Activated CD4-positive, CD25-positive, alpha-beta regulatory T cell treated with anti-CD3 and anti-CD28 coated beads, Interleukin-2, amount 50 U/mL, for 72 hours (primary cell): ENCODE measurements around the gene PRUNE1.

Source experiments
- DNase-seq: peaks from one replicate; pipeline ENCODE4 v3.0.0; 2021

Gene PRUNE1

DNA sequence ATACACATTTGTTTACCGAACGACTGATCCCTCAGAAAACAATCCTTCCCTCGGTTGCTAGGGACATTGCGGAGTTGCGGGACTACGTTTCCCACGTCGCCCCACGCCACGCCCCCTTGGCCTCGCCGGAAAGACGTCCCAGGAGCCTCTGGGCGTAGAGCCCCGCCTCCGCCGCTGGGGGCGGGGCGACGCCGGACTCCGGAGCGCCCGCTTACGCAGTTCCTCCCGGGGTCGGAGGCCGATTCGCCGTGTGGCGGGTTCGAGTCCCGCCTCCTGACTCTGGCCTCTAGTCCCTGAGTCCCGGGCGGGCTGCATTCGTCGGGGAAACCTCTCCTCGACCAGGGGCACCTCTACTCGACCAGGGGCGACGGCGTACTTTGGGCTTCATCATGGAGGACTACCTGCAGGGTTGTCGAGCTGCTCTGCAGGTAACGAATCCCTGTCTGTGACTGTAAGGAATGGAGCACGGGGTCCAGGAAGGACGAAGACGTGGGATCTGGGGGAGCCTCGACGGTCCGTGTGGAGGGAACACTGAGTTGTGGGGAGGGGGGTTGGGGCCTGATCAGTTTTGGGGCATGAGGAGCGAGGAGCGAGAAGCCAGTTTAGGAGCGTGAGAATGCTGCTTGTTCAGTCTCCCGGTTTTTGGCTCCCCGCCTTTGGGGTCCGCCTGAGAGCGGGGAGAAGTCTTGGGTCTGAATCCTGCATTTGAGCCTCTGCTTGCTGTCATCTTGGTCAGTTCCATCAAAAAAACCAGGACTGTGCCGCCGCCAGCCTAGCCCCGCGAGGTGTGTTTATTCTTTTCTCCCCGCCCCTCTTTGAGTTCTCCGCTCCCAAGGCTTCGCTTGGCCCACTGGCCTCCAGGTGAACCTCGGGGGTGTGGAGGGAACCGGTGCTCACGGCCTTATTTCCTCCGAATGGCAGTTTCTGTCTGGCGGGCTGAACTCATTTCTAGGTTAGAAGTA lies at the start of gene PRUNE1:
Gene PRUNE1 (plus strand): TSS at position 206 of the 962 bp plus-strand sequence. CDS start 184 bp downstream, at position 390.
- peak; percentile 95 for DNase-seq

DNA sequence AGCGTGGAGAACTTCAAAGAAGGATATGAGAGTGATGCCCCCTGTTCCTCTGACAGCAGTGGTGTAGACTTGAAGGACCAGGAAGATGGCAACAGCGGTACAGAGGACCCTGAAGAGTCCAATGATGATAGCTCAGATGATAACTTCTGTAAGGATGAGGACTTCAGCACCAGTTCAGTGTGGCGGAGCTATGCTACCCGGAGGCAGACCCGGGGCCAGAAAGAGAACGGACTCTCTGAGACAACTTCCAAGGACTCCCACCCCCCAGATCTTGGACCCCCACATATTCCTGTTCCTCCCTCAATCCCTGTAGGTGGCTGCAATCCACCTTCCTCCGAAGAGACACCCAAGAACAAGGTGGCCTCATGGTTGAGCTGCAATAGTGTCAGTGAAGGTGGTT lies 47.6 kb upstream of the PRUNE1 start:
- peak; percentile 9 for DNase-seq

- DNase-seq = no peak
Observed at GRCh38 chr1:150961756-150962155, 46.5 kb upstream of the PRUNE1 start.

DNA sequence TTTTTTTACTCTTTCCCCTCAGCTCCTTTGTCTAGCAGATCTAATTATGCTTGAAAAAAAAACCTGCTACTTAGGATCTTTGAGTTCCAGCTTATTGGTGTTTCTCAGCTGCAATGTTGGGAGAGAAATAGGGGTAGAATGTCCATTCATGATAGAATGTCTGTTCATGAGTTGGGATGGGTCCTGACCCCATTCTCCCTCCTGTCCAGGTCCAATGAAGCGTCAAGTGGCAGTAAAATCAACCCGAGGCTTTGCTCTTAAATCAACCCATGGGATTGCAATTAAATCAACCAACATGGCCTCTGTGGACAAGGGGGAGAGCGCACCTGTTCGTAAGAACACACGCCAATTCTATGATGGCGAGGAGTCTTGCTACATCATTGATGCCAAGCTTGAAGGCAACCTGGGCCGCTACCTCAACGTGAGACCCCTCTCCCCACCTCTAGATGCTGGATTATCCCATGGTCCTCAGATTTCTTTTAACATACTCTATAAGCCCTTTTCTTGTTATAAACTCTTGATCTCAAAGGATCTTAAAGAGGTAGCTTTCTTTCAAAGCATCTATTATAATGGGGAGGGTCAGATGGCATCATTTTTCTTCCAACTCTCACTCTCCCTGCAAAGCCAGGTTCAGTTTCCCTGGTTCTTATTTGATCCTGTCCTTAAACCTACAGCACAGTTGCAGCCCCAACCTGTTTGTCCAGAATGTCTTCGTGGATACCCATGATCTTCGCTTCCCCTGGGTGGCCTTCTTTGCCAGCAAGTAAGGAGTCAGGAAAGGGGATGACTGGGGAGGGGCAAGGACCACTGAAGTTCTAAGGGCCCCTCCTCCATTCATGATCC lies 44.7 kb upstream of the PRUNE1 start:
- DNase-seq = no peak

- no peak for DNase-seq
Observed at GRCh38 chr1:150964164-150964489, 44.1 kb upstream of the PRUNE1 start.

DNA sequence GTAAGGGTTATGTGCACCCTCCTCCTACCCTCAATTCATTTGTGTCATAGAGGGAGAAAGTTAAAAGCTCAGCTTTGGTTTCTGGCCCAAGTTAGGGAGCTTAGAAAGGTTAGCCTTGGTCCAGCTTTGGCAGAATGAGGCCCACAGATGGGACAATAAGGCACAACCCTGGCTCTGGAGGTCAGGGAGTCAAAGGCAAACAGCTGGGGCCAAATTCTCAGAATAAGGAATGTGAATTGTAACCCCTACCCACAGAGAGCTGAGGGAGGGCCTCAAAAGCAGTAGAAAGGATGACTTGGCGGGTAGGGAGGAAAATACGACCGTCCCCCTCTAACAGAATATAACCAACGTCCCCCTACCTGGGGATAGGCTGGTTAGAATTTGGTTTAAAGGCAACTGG lies 42.6 kb upstream of the PRUNE1 start:
- DNase-seq = no peak

DNA sequence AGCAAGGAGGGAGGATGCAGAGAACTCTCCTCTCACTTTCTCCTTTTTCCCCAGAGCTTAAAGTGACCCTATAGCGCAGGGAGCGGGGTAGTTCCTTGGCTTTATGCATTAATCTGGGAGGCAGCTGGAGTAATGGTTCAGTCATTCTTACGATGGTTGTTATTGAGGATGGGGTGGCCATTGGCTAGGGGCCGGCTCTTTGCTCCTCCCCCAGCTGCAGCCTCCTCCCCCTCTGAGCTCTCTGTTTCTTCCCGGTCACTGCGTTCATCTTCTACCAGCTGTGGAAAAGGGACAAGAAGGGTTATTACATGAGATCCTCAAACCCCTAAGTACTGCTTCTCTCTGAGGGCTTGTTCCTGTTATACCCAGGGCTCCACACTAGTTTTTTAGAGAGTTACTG lies 42.2 kb upstream of the PRUNE1 start:
- DNase-seq = no peak

- DNase-seq = no peak
Observed at GRCh38 chr1:150967936-150968335, 40.3 kb upstream of the PRUNE1 start.

- DNase-seq = no peak
Observed at GRCh38 chr1:150968491-150968890, 39.8 kb upstream of the PRUNE1 start.

DNA sequence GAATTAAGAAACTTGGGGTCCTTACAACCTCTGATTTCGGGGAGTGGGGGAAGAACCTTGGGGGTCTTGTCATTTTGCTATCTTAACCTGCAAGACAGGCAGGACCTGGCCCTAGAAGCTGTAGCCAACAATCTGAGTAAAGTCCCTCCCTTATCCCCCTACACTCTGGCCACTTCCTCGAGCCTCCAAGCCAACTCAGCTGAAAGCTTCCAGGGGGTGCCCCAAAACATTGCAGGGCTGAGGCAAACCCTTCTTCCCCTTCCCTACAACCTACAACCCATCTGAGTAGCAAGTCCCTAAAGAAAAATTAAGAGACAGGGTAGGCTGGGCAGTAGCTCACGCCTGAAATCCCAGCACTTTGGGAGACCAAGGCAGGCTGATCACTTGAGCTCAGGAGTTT lies 38.6 kb upstream of the PRUNE1 start:
- DNase-seq = no peak

DNA sequence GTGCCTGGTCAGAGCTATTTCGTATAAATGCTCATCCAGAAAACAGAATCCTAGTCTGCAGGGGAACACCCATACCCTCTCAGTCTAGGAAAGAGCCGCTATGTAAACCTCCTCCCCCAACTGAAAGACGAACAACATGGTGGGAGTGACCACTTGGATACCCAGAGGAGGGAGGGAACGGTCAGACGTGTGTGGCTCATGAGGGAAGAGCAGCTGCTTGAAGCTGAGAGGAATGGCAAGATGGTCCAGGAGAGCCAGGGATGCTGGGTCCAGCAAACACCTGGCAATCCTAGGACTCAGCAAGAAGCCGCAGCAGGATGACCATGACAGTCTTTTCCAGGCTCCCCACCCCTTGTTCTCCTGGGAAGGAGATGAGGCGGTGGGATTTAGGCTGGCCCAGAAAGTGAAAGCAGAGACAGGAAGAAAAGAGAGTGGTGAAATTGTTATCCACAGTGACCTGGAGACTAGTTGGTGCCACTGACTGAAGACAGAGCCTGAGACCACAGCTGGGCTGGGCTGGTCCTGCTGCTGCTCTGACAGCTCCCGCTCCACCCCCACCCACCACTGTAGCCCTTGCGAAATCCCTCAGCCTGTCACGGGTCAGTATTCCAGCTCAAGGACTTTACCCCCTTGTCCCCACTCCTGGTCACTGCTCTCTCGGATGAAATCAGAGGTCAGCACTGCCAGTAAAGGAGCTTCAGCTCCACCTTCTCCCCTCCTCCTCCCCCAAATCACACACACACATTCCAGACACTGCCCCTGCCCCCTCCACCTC lies 37.3 kb upstream of the PRUNE1 start:
- DNase-seq = no peak

- no peak for DNase-seq
Observed at GRCh38 chr1:150971583-150972416, 36.4 kb upstream of the PRUNE1 start.

DNA sequence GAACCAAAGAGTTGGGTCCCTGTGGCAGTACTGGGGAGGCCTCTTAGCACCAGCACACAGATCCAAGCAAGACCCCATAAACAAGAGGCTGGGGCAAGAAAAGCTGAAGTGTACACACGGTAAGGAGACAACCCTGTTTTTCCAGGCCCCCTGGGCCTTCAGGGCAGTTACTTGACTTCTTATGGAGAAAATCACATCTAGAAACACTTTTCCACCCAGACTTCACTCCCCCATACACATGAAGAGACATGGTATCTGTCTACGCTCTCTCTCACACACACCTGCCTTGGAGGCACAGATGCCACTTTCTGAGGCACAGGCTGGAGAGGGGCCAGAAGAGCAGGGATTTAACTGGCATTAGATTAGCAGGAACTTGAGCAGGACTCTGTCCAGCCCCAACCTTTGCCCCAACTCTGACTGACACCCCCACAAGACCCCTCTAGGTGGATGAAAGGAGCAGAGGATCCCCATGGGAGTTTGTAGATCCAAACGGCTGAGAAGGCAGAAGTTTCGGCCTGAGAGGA lies 35.8 kb upstream of the PRUNE1 start:
- DNase-seq = no peak

GRCh38 chr1:150973258-150973835 lies 34.9 kb upstream of the PRUNE1 start:
- DNase-seq = no peak

GRCh38 chr1:150973836-150974579 lies 34.2 kb upstream of the PRUNE1 start:
- DNase-seq = peak; percentile 51

- peak; percentile 71 for DNase-seq
Observed at GRCh38 chr1:150974580-150975478, 33.4 kb upstream of the PRUNE1 start, which contains the start of gene CERS2. TSS of gene CERS2 (minus strand) at chr1:150974835. CDS start at chr1:150969090, 5,745 bp downstream.

- no peak for DNase-seq
Observed at GRCh38 chr1:150976401-150976821, 31.8 kb upstream of the PRUNE1 start.

- DNase-seq = peak; percentile 81
Observed at GRCh38 chr1:150976879-150977694, 31.2 kb upstream of the PRUNE1 start.
